HUES48 (cell line): ENCODE results near the gene ALDH9A1.

Source experiments
- H3K27ac ChIP-seq: one replicate; pipeline ENCODE4 v1.7.0; 2013; ENCODE audit warnings: low read depth, low read length, inconsistent platforms
- H3K27me3 ChIP-seq: 2 replicates; pipeline ENCODE4 v1.6.1; 2013; ENCODE audit warnings: mild to moderate bottlenecking, low read length; ENCODE audit not compliant: control insufficient read depth, insufficient read depth
- H3K36me3 ChIP-seq: 2 replicates; pipeline ENCODE4 v1.6.1; 2013; ENCODE audit warnings: low read length; ENCODE audit not compliant: control insufficient read depth, insufficient read depth
- H3K4me1 ChIP-seq: 2 replicates; pipeline ENCODE4 v1.6.1; 2013; ENCODE audit warnings: mild to moderate bottlenecking, low read length; ENCODE audit not compliant: control insufficient read depth, insufficient read depth
- H3K4me3 ChIP-seq: 2 replicates; pipeline ENCODE4 v1.5.1; 2013; ENCODE audit warnings: mild to moderate bottlenecking, low read depth, low read length
- H3K9ac ChIP-seq: 2 replicates; pipeline ENCODE4 v1.6.1; 2013; ENCODE audit warnings: mild to moderate bottlenecking, low read depth, low read length, moderate library complexity
- H3K9me3 ChIP-seq: 2 replicates; pipeline ENCODE4 v1.6.1; 2013; ENCODE audit warnings: low read length; ENCODE audit not compliant: control insufficient read depth, insufficient read depth

ALDH9A1 gene

DNA sequence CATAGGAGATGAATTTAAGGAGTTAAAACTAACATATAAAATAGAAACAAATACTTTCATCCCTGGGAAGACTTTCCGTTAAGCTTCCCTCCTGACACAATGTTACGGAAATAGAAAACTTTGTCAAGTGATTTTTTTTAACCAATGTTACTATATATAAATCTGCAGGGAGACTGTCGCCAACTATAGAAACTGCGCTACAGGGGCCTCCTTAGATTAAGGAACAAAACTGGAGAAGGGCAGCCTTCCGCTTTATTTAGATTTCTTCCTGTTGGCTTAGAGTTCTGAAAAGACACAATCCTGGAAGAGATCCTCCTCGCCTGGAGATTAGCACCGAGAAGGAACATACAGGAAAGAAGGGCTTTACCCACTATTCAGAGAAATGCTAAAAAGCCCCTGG, 65.9 kb downstream of the ALDH9A1 start:
- H3K4me3 ChIP-seq = peak overlapping the region; percentile 80
- no peak overlapping the region for H3K9ac ChIP-seq
- no peaks in the 10 kb centered on the region for H3K9me3 ChIP-seq
- H3K4me1 ChIP-seq = peaks cover 34% of the 10 kb centered on the region
- H3K36me3 ChIP-seq = no peaks in the 10 kb centered on the region
- peaks cover 3% of the 10 kb centered on the region; the same call in 1 of the 2 replicates for H3K27me3 ChIP-seq
- H3K27ac ChIP-seq = no peak overlapping the region

DNA sequence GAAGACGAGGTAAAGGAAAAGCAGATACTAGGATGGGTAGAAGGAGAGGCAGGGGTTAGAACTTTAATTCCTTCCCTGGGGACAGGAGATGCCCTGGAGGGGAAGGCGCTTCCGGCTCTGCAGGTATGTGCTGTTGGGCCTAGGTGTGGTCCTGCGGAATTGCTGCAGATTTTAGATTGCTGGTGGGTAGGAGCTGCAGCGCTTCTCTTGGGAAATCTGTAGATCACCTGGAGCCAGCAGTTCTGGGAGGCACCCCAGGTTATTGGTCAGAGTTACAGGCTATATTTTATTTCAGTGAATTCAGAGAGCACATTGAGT, 66.3 kb downstream of the ALDH9A1 start:
- H3K27ac ChIP-seq = peak overlapping the region; percentile 97
- H3K36me3 ChIP-seq = no peaks in the 10 kb centered on the region
- peaks cover 3% of the 10 kb centered on the region; the same call in 1 of the 2 replicates for H3K27me3 ChIP-seq
- H3K4me3 ChIP-seq = peak overlapping the region; percentile 80
- H3K9ac ChIP-seq = no peak overlapping the region
- peaks cover 31% of the 10 kb centered on the region for H3K4me1 ChIP-seq
- no peaks in the 10 kb centered on the region for H3K9me3 ChIP-seq

DNA sequence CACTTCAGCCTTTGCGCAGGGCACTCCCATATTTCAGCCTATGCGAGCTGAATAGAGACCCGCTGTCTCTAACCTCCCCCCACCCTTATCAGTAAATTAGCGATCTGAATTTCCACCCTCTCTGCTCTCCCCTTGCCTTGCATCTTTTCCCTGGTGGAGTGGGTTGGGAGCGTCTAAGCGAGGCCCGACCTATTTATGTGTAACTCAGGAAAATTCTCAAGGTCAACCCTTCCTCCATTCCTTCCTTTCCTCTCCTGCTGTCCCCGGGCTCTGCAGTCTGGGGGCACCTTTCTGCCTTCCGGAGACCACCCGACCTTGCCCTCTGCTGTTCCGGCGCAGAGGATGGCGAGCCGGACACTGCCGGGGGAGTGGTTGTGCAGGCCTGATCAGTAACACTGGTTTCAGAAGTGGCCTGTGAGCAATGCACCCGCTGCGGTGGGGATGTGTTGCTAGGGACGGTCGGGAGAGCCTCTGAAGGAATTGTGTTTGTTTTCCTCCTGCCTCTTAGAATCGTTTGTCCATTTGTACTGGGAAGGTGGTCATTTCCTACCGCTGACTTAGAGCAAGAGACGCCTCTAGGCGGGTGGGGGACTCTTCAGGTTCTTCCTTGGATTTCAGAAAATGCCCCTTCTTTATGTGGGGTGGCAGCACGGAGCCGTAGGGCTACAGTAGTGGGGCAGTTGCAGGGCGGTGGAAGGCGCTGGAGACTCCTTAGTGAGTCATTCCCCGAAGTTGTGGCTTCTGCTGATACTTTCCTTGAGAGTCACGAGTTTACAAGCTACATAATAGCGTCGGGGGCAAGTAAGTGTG, 66.8 kb downstream of the ALDH9A1 start:
- Histone ChIP-seq H3K27ac (peak overlapping the region; percentile 97), H3K4me1 (peaks cover 31% of the 10 kb centered on the region), H3K36me3 (no peaks in the 10 kb centered on the region), H3K9ac (0 out of 2 replicates have a peak overlapping the region, but pooled peaks have one; percentile 10), H3K9me3 (no peaks in the 10 kb centered on the region), H3K27me3 (peaks cover 3% of the 10 kb centered on the region; the same call in 1 of the 2 replicates), H3K4me3 (peak overlapping the region; percentile 80)

DNA sequence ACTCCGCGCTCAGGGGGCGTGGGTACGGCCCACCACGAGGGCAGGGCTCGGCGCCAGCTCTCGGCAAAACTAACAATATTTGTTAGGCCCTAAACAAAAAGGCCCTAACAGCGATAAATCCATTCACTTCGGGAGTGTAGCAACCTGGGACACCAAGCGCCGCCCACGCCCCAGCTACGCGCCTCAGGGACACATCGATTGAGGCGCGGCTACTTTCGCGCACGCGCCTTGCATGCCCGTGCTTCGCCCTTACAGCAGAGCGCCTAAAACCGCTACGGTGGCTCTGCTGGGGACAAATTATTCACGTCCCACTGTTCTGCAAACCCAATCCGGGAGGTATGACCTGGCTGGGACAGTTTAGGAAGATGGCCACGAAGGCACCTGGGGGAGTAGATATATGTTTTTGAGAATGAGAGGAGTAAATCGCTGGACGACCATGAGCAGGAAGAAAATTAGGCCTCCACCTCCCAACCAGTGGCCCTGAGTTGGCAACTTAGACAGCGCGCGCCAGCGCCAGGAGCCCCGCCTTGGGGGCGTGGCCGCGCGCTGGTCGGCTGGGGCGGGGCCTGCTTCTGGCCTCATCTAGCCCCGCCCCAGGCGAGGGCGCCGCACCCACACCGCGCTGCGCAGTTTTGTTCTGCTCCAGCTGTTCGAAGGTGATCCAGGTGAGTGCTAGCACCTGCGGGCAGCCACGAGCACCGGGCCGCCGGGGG, 67.6 kb downstream of the ALDH9A1 start, which contains the start of gene MGST3:
Gene MGST3 (plus strand): TSS at position 606 of the 713 bp plus-strand sequence. CDS start 18,614 bp downstream, outside the sequence.
- Histone ChIP-seq H3K27me3 (peaks cover 3% of the 10 kb centered on the region; the same call in 1 of the 2 replicates), H3K36me3 (no peaks in the 10 kb centered on the region), H3K4me1 (peaks cover 31% of the 10 kb centered on the region), H3K9ac (peak within 1 kb of the TSS; percentile 85), H3K27ac (peak within 1 kb of the TSS; percentile 97), H3K9me3 (no peaks in the 10 kb centered on the region), H3K4me3 (peak within 1 kb of the TSS; percentile 80)

DNA sequence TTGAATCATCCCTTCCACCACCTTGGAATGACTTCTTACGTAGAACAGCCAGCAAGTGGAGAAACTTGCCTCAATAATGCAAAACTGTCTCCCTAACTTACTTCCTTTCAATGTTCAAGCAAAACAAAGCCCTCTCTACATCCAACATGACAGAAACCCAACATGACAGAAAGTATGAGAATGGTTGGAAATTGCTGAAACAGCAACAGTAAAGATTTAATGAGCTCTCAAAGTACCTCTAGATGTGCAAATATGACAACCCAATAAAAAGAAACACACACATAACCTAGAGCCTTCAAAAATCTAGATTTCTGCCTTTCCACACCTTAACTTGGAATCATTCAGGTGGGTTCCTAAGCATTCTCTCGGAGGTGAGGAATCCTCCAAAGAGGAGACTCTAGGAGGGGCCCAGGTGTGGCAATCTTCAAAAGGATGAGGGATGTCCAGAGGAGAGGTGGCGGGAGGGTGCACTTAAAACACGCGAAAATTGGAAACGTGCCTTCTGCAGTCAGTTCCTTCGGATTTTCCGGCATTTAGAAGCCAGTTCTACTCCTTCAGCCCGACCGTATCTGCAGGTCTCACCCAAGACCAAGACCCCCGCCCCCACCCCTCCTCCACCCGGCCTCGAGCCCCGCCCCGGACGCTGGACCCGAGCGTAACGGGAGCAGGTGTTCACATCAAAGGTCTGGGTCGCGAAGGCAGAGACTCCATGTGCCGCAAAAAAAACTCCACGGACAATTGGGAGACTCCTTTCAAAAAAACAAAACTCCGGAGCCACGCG, 68.3 kb downstream of the ALDH9A1 start:
- no peaks in the 10 kb centered on the region for H3K36me3 ChIP-seq
- H3K4me1 ChIP-seq = peaks cover 24% of the 10 kb centered on the region
- peak overlapping the region; percentile 80 for H3K4me3 ChIP-seq
- peak overlapping the region; percentile 97 for H3K27ac ChIP-seq
- no peaks in the 10 kb centered on the region for H3K9me3 ChIP-seq
- peaks cover 3% of the 10 kb centered on the region; the same call in 1 of the 2 replicates for H3K27me3 ChIP-seq
- peak overlapping the region; percentile 85 for H3K9ac ChIP-seq

DNA sequence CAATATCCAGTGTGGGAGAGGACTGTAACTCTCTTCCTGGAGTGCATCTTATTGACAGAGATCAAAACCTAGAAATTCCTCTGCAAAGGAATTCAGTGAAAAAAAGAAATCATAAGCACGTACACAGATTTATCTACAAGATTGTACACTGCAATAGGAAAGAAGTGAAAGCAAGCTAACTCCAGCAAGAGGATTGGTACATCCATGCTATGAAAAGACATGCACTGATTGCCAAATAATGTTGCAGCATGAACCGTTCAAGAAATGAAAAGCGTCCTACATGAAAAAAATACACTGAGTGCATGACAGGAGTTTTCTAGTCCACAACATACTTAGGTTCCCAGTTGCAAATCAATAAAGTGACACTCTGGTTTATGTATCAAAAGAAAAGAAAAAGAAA, 69.2 kb downstream of the ALDH9A1 start:
- H3K9me3 ChIP-seq = no peaks in the 10 kb centered on the region
- H3K27me3 ChIP-seq = peaks cover 3% of the 10 kb centered on the region; the same call in 1 of the 2 replicates
- no peaks in the 10 kb centered on the region for H3K36me3 ChIP-seq
- peaks cover 18% of the 10 kb centered on the region for H3K4me1 ChIP-seq
- H3K27ac ChIP-seq = no peak overlapping the region
- H3K4me3 ChIP-seq = no peak overlapping the region
- H3K9ac ChIP-seq = no peak overlapping the region

DNA sequence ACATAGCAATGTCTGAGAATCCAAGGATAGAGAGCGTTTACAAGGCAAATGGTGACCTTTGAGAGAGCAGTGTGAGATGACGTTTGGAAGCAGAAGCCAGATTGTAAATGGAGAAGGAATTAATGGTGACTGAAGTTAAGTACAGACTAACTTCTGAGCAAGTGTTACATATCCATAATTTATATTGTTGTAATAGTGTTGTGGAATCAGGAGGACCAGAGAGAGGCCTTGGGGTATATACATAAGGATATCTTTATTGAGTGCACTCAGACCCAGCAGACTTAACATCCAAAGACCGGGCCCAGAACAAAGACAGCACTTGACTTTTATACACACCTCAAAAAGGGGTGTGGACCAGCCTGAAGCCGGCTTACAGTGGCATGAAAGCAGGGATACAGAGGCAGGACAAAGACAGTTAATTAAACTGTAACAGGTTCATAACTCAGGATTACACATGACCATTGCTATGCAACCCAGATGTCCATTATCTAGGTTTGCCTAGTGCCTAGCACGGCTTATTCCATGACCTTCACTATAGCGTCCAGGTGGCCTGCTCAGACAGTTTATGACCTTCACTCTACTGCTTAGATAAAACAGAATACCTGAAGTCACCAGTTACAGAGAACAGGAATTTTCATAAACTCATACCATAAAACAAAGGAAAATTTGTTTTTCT, 70.1 kb downstream of the ALDH9A1 start:
- no peaks in the 10 kb centered on the region for H3K36me3 ChIP-seq
- no peak overlapping the region for H3K27ac ChIP-seq
- H3K4me3 ChIP-seq = no peak overlapping the region
- H3K27me3 ChIP-seq = peaks cover 3% of the 10 kb centered on the region; the same call in 1 of the 2 replicates
- H3K9ac ChIP-seq = no peak overlapping the region
- H3K4me1 ChIP-seq = peaks cover 18% of the 10 kb centered on the region
- H3K9me3 ChIP-seq = no peaks in the 10 kb centered on the region

DNA sequence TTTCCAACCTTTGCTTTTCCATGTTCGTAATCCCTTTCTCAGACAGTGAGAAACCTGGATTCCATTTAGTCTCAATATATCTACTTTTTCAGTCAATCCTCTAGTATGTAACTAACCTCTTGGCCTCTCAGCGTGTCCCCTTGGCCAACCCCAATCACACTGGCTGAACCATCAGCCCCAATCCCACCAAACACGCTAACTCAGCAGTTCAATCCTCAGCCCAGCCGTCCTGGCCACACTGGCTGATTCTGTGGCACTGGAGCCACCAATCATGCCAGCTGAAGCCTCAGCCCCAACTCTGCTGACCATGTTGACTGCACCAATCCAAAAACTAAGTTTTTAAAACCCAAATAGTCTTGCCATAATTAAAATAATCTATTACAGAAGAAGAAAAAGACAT, 73.9 kb downstream of the ALDH9A1 start:
- Histone ChIP-seq H3K4me1 (no peaks in the 10 kb centered on the region), H3K9ac (no peak overlapping the region), H3K9me3 (no peaks in the 10 kb centered on the region), H3K27me3 (peaks cover 3% of the 10 kb centered on the region; the same call in 1 of the 2 replicates), H3K27ac (no peak overlapping the region), H3K4me3 (no peak overlapping the region), H3K36me3 (no peaks in the 10 kb centered on the region)

DNA sequence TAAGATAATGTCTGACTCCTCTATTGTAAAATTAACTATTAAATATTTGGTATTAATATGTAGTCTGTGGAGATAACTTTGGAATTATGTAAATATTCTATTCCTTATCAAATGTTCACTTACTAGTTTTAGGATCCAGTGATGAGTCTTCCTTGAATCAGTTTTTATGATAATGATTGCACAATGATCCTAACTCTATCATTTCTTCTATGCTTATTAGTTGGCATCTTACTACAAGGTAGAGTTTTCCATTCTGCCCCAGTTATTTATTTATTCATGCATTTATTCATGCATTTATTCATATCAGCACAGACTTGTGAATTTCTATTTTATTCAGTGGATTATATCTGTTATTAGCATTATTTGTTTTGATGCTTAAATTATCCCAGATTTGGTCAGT, 74.7 kb downstream of the ALDH9A1 start:
- Histone ChIP-seq H3K4me1 (no peaks in the 10 kb centered on the region), H3K27me3 (no peaks in the 10 kb centered on the region), H3K36me3 (no peaks in the 10 kb centered on the region), H3K9ac (no peak overlapping the region), H3K9me3 (no peaks in the 10 kb centered on the region), H3K4me3 (no peak overlapping the region), H3K27ac (no peak overlapping the region)

DNA sequence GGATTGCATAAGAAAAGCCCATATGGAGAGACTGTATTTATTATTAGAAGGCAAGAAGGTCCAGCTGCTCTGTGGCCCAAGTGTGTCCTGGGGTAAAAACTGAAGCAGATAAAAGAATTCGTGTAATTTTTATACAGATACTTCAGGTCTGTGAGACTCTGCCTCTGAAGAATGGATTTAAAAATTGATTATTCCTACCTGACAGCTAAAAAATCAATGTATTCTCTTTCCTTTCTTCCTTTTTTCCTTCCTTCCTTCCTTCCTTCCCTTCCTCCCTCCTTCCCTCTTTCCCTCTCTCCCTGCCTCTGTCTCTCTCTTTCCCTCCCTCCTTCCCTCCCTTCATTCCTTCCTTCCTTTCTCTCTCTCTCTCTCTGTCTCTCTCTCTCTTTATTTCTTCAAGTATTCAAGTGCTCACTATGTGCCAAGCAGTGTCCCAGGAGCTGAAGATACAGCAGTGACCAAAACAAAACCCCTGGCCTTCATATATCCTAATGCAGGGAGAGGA, 78.7 kb downstream of the ALDH9A1 start:
- Histone ChIP-seq H3K27ac (no peak overlapping the region), H3K27me3 (peaks cover 4% of the 10 kb centered on the region; the same call in 1 of the 2 replicates), H3K9ac (no peak overlapping the region), H3K4me3 (no peak overlapping the region), H3K36me3 (no peaks in the 10 kb centered on the region), H3K9me3 (no peaks in the 10 kb centered on the region), H3K4me1 (peaks cover 13% of the 10 kb centered on the region)
